ENCODE data around the gene VPS26B.
"Not testable (repeated sequence)": the region's sequence is repeated elsewhere in the genome, so short reads cannot be mapped to it uniquely, and the experiment has no call there.

VPS26B gene

DNA sequence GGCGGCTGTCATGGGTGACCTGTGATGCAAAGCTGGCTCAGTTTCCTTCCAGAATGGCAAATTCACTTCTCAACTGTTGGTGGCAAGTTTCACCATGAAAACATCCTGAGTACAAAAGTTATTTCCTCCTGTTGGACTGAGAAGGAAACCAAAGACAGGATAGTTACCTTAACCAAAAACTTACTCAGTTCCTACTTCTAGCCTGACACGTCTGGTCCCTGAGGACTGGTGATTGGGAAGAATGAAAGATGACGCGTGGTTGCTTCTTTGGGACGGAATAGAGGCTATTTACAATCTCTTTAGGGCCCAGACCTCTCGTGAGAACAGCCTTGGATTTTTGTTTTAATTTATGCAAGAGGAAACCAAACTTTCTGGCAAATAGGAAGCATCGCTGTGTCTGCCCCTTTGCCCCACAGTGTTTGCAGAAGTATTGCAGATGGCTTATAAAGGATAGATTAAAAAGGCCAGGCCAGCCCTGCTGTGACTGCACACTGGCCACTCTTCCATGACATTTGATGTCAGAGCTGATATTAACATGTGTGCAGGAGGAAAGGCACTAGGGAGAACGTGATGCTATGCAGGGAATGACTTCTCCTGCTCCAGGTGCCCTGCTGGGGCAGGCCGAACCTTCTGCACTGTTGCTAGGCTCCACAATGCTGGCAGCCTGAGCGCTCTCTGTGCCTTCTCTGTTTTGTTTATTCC lies 7.6 kb downstream of the VPS26B start:
- no peak for DNase-seq (ENCODE audit: low read depth in 1 of 2, low spot score in 1 of 2)

DNA sequence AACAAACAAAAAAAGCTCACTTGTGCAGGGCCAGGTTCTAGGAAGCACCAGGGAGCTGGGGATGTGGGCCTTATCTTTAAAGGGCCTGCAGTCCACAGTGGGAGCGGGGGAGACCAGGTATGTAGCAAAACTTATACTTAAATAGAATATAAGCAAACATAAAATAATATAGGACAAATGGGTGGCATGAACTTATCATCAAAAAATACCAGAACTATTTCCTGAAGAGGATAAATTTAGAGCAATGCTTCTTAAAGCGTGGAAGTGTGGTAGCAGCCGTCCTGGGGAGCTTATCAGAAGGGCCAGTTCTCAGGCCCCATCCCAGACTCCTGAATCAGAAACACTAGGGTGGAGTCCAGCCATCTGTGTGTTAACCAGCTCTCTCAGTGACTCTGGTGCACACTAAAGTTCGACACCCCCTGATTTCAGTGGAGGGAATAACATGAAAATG lies 9.3 kb downstream of the VPS26B start:
- no peak for DNase-seq (ENCODE audit: low read depth in 1 of 2, low spot score in 1 of 2)

DNA sequence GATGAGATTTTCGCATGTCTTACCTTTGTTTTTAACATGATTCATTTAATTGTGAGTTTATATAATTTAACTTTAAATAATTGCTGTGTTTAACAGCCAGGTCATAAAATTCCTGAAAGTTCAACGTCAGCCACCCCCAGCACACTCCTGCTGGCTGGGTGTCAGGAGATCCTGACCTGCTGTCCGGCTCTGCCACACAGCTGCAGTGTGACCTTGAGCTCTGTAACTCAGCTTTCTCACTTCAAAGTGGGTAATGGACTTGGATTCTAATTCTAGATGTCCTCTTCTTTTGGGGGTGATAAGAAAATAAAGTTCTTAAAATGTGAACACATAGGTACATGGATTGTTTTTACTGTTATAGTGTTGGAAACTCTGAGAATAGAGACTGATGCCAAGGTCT lies 10.9 kb downstream of the VPS26B start:
- DNase-seq (ENCODE audit: low read depth in 1 of 2, low spot score in 1 of 2), result no peak

DNA sequence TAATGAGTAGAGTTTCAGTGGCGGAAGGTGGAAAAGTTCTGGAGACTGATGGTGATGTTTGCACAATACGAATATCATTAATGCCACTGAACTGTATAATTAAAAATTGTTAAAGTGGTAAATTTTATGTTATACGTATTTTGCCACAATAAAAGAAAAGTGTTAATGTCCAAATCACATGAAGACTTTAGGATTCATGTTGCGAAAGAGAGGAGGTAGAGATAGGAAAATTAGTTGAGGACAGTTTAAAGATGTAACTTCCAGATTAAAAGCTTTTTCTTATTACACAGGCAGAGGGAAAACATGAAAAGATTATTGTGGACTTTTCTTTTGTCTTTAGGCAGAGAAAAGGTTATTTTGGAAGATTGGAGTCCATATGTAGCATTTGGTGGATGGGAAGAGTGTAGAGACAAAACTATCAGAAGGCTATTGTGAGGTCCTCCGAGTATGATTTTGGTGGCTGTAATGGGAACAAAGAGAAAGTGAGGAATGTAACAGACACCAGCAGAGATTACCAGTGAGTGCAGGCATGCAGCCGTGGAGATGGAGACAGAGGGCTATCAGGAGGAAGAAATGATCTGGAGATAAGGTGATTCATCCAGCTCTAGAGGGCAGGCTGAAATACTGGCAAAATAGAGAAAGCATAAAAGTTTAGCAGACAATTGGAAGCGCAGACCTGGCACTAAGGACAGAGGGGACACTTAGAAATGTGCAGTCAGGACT lies 12.5 kb downstream of the VPS26B start:
- no peak for DNase-seq (ENCODE audit: low read depth in 1 of 2, low spot score in 1 of 2)

DNA sequence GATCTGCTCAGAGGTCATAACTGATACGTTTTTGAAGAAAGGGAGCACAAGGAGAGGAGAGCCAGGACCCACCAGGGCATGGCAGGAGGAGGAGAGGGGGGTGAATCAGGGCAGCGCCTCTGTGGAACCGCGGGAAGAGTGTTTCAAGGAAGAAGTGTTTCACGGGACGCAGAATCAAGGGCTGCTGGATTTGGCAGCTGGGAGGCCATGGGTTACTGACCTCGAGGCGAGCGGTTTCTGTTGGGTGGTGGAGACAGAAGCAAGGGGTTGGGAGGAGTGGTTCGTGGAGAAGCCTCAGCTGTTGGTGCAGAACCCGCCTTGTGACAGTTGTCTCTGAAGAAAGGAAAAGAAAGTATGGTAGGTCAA lies 13.1 kb downstream of the VPS26B start:
- DNase-seq (ENCODE audit: low read depth in 1 of 2, low spot score in 1 of 2), result no peak

DNA sequence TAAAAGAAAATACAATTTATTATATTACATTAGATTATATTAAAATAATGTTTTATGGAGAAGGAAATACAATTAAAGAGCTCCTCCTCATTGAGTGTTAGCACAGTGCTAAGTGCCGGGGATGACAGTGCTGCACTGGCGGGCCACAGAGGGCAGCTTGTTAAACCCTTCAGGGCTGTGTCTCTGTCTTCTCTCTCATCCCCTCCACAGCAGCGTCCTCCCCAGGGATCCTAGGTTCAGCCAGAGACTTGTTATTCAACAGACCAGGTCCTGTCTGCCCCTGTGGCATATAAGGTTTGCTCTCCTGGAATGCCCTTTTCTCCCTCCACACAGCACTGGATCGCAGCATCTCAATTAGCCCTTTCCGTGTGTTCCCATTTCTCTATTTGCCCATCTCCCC lies 14.5 kb downstream of the VPS26B start:
- DNase-seq (ENCODE audit: low read depth in 1 of 2, low spot score in 1 of 2), result no peak

DNA sequence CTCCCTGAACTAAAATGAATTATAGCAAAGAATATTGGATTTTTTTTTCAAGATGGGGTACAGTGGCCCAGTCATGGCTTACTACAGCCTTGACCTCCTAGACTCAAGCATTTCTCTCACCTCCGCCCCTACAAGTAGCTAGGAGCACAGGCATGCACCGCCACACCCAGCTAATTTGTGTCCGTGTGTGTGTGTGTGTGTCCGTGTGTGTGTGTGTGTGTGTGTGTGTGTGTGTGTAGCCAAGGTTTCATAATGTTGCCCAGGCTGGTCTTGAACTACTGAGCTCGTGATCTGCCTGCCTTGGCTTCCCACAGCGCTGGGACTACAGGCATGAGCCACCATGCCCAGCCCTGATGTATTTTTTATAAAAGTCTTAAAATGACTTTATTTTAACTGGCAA lies 16.1 kb downstream of the VPS26B start:
- no peak for DNase-seq (ENCODE audit: low read depth in 1 of 2, low spot score in 1 of 2)

- DNase-seq (ENCODE audit: low read depth in 1 of 2, low spot score in 1 of 2), result no peak
Observed at GRCh38 chr11:134242376-134242775, 17.9 kb downstream of the VPS26B start.

DNA sequence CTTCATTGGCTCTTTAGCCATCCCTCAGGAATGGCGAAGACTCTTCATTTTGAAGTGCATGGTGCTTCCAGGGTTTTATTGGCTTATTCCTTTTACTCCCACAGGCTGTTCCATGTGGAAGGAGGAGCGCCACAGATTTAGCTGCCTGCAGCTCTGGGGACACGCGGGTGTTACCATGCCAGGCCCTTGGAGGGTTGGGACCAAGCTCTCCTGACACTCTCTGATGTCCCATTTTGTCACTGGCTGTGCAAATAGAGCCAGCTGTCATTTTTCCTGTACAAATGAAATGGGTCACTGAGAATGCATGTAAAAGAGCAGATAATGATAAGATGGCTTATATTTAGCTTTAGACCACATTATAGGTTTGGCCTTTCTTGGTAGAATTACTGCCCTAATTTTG lies 19.4 kb downstream of the VPS26B start:
- no peak for DNase-seq (ENCODE audit: low read depth in 1 of 2, low spot score in 1 of 2)

GRCh38 chr11:134244593-134244992 lies 20.1 kb downstream of the VPS26B start:
- DNase-seq (ENCODE audit: low read depth in 1 of 2, low spot score in 1 of 2), result no peak

- DNase-seq (ENCODE audit: low read depth in 1 of 2, low spot score in 1 of 2), result no peak
Observed at GRCh38 chr11:134245434-134245833, 21.0 kb downstream of the VPS26B start.

- no peak for DNase-seq (ENCODE audit: low read depth in 1 of 2, low spot score in 1 of 2)
Observed at GRCh38 chr11:134246100-134246499, 21.6 kb downstream of the VPS26B start.

- no peak for DNase-seq (ENCODE audit: low read depth in 1 of 2, low spot score in 1 of 2)
Observed at GRCh38 chr11:134246678-134247077, 22.2 kb downstream of the VPS26B start.

DNA sequence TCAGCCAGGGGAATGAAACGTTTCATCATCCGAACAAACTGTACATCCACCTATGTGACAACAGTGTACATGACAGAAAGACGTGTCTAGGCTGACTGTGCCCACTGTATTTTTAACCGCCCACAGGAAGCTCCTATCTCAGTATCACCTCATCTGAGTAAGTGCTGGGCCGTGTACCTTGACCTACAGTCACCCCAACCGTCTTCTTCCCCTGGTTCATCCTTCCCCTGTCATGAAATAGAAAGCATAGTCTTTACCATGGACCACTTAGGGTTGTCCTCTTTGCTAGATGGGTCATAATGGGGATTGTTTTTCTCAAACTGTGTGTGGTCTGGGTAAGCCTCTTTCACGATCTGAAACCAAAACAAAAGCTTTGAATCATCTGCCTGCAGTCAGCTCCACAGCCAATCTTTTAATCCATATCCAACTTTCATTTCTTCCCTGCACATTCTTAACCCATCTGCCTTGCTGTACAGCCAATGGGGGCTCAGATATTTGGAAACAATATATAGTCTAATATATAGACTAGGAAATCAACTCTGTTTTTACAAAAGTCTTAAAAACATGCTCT lies 24.5 kb downstream of the VPS26B start:
- DNase-seq (ENCODE audit: low read depth in 1 of 2, low spot score in 1 of 2), result no peak

DNA sequence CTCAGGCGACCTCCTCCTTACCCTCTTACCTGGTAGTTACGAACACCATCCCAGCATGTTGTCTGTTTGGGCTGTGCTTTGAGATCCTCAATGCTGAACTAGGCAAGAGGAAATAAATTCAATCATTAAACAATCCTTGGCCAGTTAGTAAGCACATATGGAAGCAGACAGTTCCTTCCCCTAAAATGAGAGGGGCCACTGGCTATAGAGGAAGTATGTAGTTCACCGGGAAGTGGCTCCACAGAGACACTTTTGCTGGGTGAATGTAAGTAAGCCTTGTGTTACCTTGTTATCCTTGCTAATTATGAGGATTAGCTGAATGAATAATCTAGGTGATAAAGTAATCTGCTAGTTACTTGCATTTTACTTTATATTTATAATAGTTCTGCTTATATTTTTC lies 25.8 kb downstream of the VPS26B start:
- DNase-seq (ENCODE audit: low read depth in 1 of 2, low spot score in 1 of 2), result no peak

DNA sequence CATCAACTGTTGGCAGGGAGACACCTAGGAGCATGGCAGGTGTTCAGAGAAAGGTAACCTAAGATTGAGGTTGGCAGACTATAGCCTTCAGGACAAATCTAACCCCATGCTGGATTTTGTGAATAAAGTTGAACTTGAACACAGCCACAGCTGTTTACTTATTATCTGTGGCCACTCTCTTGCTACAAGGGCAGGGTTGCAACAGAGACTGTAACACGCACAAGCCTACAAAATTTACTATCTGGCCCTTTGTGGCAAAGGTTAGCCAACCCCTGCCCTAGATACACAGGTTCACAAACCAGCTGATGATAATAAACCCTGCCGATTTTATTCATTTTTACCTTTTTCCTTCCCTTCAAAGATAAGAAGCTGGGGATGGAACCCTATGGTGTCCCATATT lies 26.2 kb downstream of the VPS26B start:
- DNase-seq (ENCODE audit: low read depth in 1 of 2, low spot score in 1 of 2), result no peak

DNA sequence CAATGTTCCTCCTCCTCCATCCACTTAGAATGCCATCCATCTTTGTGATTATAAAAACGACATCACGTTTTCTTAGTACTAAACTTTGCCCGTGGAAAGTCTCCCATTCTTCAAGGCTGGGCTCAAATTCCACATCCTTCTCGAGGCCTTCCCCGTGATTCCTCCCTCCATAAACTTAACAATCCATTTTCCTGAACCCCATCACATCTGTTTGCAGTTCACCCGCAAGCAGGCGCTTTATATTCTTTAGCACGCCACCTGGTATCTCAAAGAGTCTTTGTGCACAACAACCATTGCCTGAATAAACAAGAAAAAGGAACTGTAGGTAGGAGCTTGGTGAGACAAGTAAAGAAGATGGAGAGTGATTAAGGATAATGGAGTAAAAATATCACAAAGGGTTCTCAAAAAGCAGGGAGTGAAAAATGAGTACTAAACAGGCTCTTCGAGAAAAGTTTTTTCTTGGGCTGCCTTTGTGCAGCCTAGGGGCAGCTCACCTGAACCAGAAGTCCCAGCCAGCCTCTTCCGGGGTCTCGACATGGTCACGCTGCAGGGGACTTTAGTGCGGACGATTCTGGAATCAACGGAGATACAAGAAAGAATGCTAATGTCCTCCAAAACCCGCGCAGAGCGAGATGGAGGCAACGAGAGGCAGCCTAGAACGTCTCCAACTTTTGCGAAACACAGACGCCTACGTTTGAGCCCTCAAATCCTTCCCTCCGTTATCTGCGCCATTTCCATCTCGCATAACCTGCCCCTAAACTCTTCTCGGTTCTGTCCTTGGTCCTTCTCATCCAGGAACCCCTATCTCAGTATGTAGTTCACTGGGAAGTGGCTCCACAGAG lies 28.1 kb downstream of the VPS26B start:
- no peak for DNase-seq (ENCODE audit: low read depth in 1 of 2, low spot score in 1 of 2)

DNA sequence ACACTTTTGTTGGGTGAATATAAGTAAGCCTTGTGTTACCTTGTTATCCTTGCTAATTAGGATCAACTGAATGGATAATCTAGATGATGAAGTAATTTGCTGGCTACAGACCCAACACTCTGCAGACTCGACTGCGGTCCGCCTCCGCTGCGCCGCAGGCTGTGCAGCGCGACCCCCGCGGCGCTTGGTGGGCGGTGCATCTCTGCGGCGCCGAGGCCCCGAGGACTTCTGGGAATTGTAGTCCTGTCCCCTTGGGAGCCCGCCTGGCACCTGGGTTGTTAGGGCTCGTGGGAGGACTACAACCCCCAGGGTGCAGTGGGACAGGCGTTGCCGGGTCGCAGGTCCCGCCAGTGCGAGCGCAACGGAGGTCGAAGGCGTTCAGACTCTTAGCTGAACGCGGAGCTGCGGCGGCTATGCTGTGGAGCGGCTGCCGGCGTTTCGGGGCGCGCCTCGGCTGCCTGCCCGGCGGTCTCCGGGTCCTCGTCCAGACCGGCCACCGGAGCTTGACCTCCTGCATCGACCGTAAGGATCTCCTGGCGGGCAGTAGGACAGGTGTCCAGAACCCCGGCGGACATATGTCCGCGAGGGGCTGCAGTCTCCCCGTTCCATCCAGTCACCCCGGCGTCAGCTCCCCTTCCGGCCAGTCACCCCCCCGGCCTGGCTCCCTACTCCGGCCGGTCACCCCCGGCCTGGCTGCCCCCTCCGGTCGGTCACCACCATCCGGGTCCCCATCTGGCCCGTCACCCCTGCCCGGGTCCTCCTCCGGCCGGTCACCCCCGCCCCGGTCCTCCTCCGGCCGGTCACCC lies 28.9 kb downstream of the VPS26B start, which contains the start of the genes ACAD8 and THYN1:
ACAD8 (plus strand) TSS at position 381 of the 806 bp plus-strand sequence; CDS start at position 414, 33 bp downstream.
THYN1 (minus strand) TSS at position 165 of the 806 bp plus-strand sequence. CDS start 470 bp downstream, outside the sequence.
- peak; percentile 89 to 92 for DNase-seq (ENCODE audit: low read depth in 1 of 2, low spot score in 1 of 2)

GRCh38 chr11:134254433-134255183 lies 30.1 kb downstream of the VPS26B start:
- DNase-seq (ENCODE audit: low read depth in 1 of 2, low spot score in 1 of 2), result no peak

- DNase-seq (ENCODE audit: low read depth in 1 of 2, low spot score in 1 of 2), result not testable (repeated sequence)
Observed at GRCh38 chr11:134255184-134255561, 30.7 kb downstream of the VPS26B start.

All from stimulated activated CD4-positive, alpha-beta T cell treated with anti-CD3 and anti-CD28 coated beads, Interleukin-15, amount 100 ng/mL, for 1 hour (primary cell).